HCT116 (cell line): ENCODE data around the gene ACOX3. TPM values are rescaled to one million over a fixed set of nuclear protein-coding genes. Genes with fewer than 3 reads are reported as not detected.

ENCODE experiments used
- ATAC-seq: fragments of 200-7000 bp; cut with Tn5 transposase; 2 replicates; pipeline ENCODE4 v1.9.1; 2020; ENCODE audit warnings: mild to moderate bottlenecking, moderate library complexity
- BruUV-seq: library from RNA; stranded (reverse); fragments of 400-500 nt; replicated peaks from 2 replicates; lab custom pipeline; 2021; lab: Mats Ljungman, UMichigan
- CTCF ChIA-PET: fragments of 300-600 bp; sonication (Branson Sonifier 250); formaldehyde crosslinking; loops from one replicate; lab custom pipeline; 2021; ENCODE audit warnings: antibody characterized with exemption; lab: Charles Lee
- POLR2A ChIA-PET: fragments of 300-600, 350-600 bp; sonication (Branson Sonifier 250); formaldehyde crosslinking; loops from one replicate; lab custom pipeline; 2021; ENCODE audit warnings: antibody characterized with exemption; lab: Charles Lee
- RAD21 ChIA-PET, 2 experiments: fragments of 300-600 bp; sonication (Branson Sonifier 250); formaldehyde crosslinking; loops; one replicate each; lab custom pipeline; 2023; ENCODE audit warnings: low total read pairs in 2 of 2; ENCODE audit not compliant: uncharacterized antibody in 2 of 2, unreplicated experiment in 2 of 2, low non-redundant PET in 1 of 2; lab: Charles Lee
- DNase-seq: peaks from one replicate; pipeline ENCODE4 v3.0.0-alpha.2; 2010; ENCODE audit warnings: low read depth, low spot score
- H2AFZ ChIP-seq: fragments of 200-600 bp; shearing (Covaris generic), sonication (generic); 2 replicates; pipeline ENCODE4 v1.6.1; 2017; ENCODE audit warnings: low read depth, mixed run types, mixed read lengths, antibody characterized with exemption, low read length; ENCODE audit not compliant: poor library complexity, severe bottlenecking
- H3K27ac ChIP-seq: 2 replicates; pipeline ENCODE4 v1.5.1; 2012; ENCODE audit warnings: low read depth, low read length
- H3K27me3 ChIP-seq: fragments of 200-600 bp; sonication (generic); 2 replicates; pipeline ENCODE4 v1.6.1; 2016; ENCODE audit warnings: mixed run types, low read length, mixed read lengths; ENCODE audit not compliant: insufficient read depth
- H3K36me3 ChIP-seq, 2 experiments: fragments of 200-500 bp in 1 of 2; fragments of 200-600 bp in 1 of 2; sonication (Bioruptor generic) in 1 of 2; sonication (generic) in 1 of 2; 2 replicates each; pipeline versions ENCODE4 v1.5.1 to v1.6.1; 2014 to 2016; ENCODE audit warnings: low read length in 2 of 2, inconsistent platforms in 1 of 2, mixed read lengths in 1 of 2, mixed run types in 1 of 2; ENCODE audit not compliant: insufficient read depth in 2 of 2, control insufficient read depth in 1 of 2
- H3K4me1 ChIP-seq, 2 experiments: fragments of 200-600 bp in 1 of 2; sonication (generic) in 1 of 2; 2 replicates each; pipeline versions ENCODE4 v1.5.1 to v1.6.1; 2012 to 2017; ENCODE audit warnings: low read length in 2 of 2, inconsistent platforms in 1 of 2, mild to moderate bottlenecking in 1 of 2, mixed read lengths in 1 of 2, mixed run types in 1 of 2, moderate library complexity in 1 of 2; ENCODE audit not compliant: insufficient read depth in 2 of 2, control insufficient read depth in 1 of 2
- H3K4me2 ChIP-seq: fragments of 200-600 bp; sonication (generic); 2 replicates; pipeline ENCODE4 v1.6.1; 2017; ENCODE audit warnings: mixed run types, low read length, mixed read lengths
- H3K4me3 ChIP-seq, 2 experiments: fragments of 200-600 bp in 1 of 2; sonication (generic) in 1 of 2; replicated peaks in 1 of 2; 2 replicates each; pipeline ENCODE4 v1.5.1; 2011 to 2016; ENCODE audit warnings: low read length in 2 of 2, control low read depth in 1 of 2, low read depth in 1 of 2, mild to moderate bottlenecking in 1 of 2, mixed read lengths in 1 of 2, mixed run types in 1 of 2
- H3K79me2 ChIP-seq: fragments of 200-600 bp; sonication (generic); 2 replicates; pipeline ENCODE4 v1.6.1; 2017; ENCODE audit warnings: mild to moderate bottlenecking, mixed run types, low read length, moderate library complexity, mixed read lengths; ENCODE audit not compliant: insufficient read depth
- H3K9ac ChIP-seq: fragments of 200-600 bp; sonication (generic); 2 replicates; pipeline ENCODE4 v1.6.1; 2016; ENCODE audit warnings: low read length, mixed read lengths
- H3K9me2 ChIP-seq: fragments of 200-600 bp; sonication (generic), shearing (Covaris generic); 2 replicates; pipeline ENCODE4 v1.6.1; 2017; ENCODE audit warnings: mixed run types, mild to moderate bottlenecking, moderate library complexity; ENCODE audit not compliant: insufficient read depth
- H3K9me3 ChIP-seq, 2 experiments: fragments of 200-500 bp in 1 of 2; fragments of 200-600 bp in 1 of 2; sonication (Bioruptor generic) in 1 of 2; sonication (generic) in 1 of 2; 2 replicates each; pipeline ENCODE4 v1.6.1; 2014 to 2017; ENCODE audit warnings: low read length in 2 of 2, mixed read lengths in 2 of 2, inconsistent platforms in 1 of 2, low read depth in 1 of 2, mild to moderate bottlenecking in 1 of 2, mixed run types in 1 of 2, moderate library complexity in 1 of 2; ENCODE audit not compliant: control insufficient read depth in 1 of 2, insufficient read depth in 1 of 2
- H4K20me1 ChIP-seq: fragments of 200-600 bp; sonication (generic), shearing (Covaris generic); 2 replicates; pipeline ENCODE4 v1.6.1; 2017; ENCODE audit warnings: mixed run types, mild to moderate bottlenecking, moderate library complexity; ENCODE audit not compliant: insufficient read depth
- EGR1 ChIP-seq: IDR thresholded peaks from 2 replicates; pipeline ENCODE4 v1.6.1; 2012; ENCODE audit warnings: low read depth
- EZH2 ChIP-seq: fragments of 200-600 bp; sonication (generic); IDR thresholded peaks from 2 replicates; pipeline ENCODE4 v1.6.1; 2017; ENCODE audit warnings: antibody characterized with exemption, mixed run types
- FOSL1 ChIP-seq: IDR thresholded peaks from 2 replicates; pipeline ENCODE4 v1.6.1; 2012; ENCODE audit warnings: low read depth
- MAX ChIP-seq: IDR thresholded peaks from 2 replicates; pipeline ENCODE4 v1.6.1; 2012
- SRF ChIP-seq: IDR thresholded peaks from 2 replicates; pipeline ENCODE4 v1.6.1; 2012; ENCODE audit warnings: low read depth
- ZBTB33 ChIP-seq: IDR thresholded peaks from 2 replicates; pipeline ENCODE4 v1.6.1; 2011; ENCODE audit warnings: mild to moderate bottlenecking, low read length, moderate library complexity; ENCODE audit not compliant: insufficient replicate concordance; ENCODE audit errors: extremely low read depth
- intact Hi-C: fragments of 100-400 bp; cut with micrococcal nuclease; formaldehyde crosslinking; loops from 2 replicates; pipeline ENCODE4 v1.10.0; 2022
- total RNA-seq: library from RNA; stranded (reverse); gene quantifications from one replicate; pipeline ENCODE4 v1.2.1, GENCODE V29; 2021; ENCODE audit not compliant: unreplicated experiment

ACOX3 gene
- total RNA-seq, 1 experiment from 2014 or later, result 16.9 TPM

GRCh38 chr4:8463811-8464210 lies 23.3 kb upstream of the ACOX3 start:
- ATAC-seq, result no peak

More at GRCh38 chr4:8463811-8464210, 23.3 kb upstream of the ACOX3 start:
- Histone ChIP-seq H3K4me3 (no peak overlapping the region), H3K4me1 (peaks cover 0 to 4% of the 10 kb centered on the region in 2 experiments; a peak in 1 of 4 replicates)
- TF ChIP-seq FOSL1 (no peak), EGR1 (no peak), EZH2 (no peak), ZBTB33 (no peak), MAX (no peak), SRF (no peak)
- TF ChIP-seq, all 23 proteins: peak for 0
- no peak overlapping the region for H2AFZ ChIP-seq
- no peaks in the 10 kb centered on the region for H4K20me1 ChIP-seq
- H3K9ac ChIP-seq, result no peak overlapping the region
- H3K9me3 ChIP-seq, result no peaks in the 10 kb centered on the region
- H3K36me3 ChIP-seq, result peaks cover 7 to 30% of the 10 kb centered on the region in 2 experiments
- H3K4me2 ChIP-seq, result no peak overlapping the region
- H3K27me3 ChIP-seq, result no peaks in the 10 kb centered on the region
- H3K79me2 ChIP-seq, result peaks cover 6% of the 10 kb centered on the region; the same call in 1 of the 2 replicates
- intact Hi-C loops, result loop anchor here (10.0 kb wide), 1 partner anchor 451 kb away; no protein-coding TSS in a partner anchor
- no peak overlapping the region for H3K27ac ChIP-seq
- POLR2A ChIA-PET, result no interaction called here
- BruUV-seq, result no TSS peak
- no peak for DNase-seq
- RAD21 ChIA-PET, result no interaction called here
- H3K9me2 ChIP-seq, result no peaks in the 10 kb centered on the region
- CTCF ChIA-PET, result no interaction called here
